ENCODE data around the gene CRKL. TPM values are rescaled to one million over a fixed set of nuclear protein-coding genes. Genes with fewer than 3 reads are reported as not detected.
A peak's percentile ranks its signal among the peaks of the same experiment; 100 is the strongest.

Gene CRKL
- total RNA-seq, 1 experiment from 2014 or later, result 82.5 TPM

- intact Hi-C loops (cut with micrococcal nuclease; ENCODE audit: unreplicated experiment), result loop anchor here (10.0 kb wide), 2 partner anchors 64 to 144 kb away; no protein-coding TSS in a partner anchor
- Histone ChIP-seq H3K27ac (ENCODE audit: low read depth, low read length, poor library complexity, severe bottlenecking) (no peak overlapping the region), H3K4me3 (ENCODE audit: low read depth, low read length, poor library complexity, severe bottlenecking) (no peak overlapping the region), H3K36me3 (ENCODE audit: insufficient read depth, low read length, poor library complexity, severe bottlenecking) (peaks cover 41% of the 10 kb centered on the region), H3K4me1 (ENCODE audit: insufficient read depth, low read length, poor library complexity, severe bottlenecking) (no peaks in the 10 kb centered on the region), H3K27me3 (replicated peaks; ENCODE audit: insufficient read depth, low read depth, low read length, poor library complexity) (no peaks in the 10 kb centered on the region), H3K9me3 (ENCODE audit: low read depth, low read length, poor library complexity, severe bottlenecking) (no peaks in the 10 kb centered on the region)
- TF ChIP-seq CTCF (conservative IDR thresholded peaks at IDR 0.05; ENCODE audit: low read depth, low read length), result no peak
- no peak for TF ChIP-seq EZH2 (IDR thresholded peaks at IDR 0.05; ENCODE audit: borderline replicate concordance, low read depth, low read length, poor library complexity, severe bottlenecking)
- ChIA-PET CTCF (no interaction called here), POLR2A (ENCODE audit: low non-redundant PET) (no interaction called here)
- DNase-seq (ENCODE audit: low spot score), result no peak
- BruUV-seq (replicated peaks), result no TSS peak
Measured at GRCh38 chr22:20948989-20949388, 31.8 kb downstream of the CRKL start.

GRCh38 chr22:20949698-20950183 is 32.5 kb downstream of the CRKL start:
- Histone ChIP-seq H3K27ac (ENCODE audit: low read depth, low read length, poor library complexity, severe bottlenecking) (no peak overlapping the region), H3K27me3 (replicated peaks; ENCODE audit: insufficient read depth, low read depth, low read length, poor library complexity) (no peaks in the 10 kb centered on the region), H3K4me3 (ENCODE audit: low read depth, low read length, poor library complexity, severe bottlenecking) (no peak overlapping the region), H3K36me3 (ENCODE audit: insufficient read depth, low read length, poor library complexity, severe bottlenecking) (peaks cover 41% of the 10 kb centered on the region), H3K4me1 (ENCODE audit: insufficient read depth, low read length, poor library complexity, severe bottlenecking) (no peaks in the 10 kb centered on the region), H3K9me3 (ENCODE audit: low read depth, low read length, poor library complexity, severe bottlenecking) (no peaks in the 10 kb centered on the region)
- CTCF ChIA-PET, result no interaction called here
- TF ChIP-seq CTCF (conservative IDR thresholded peaks at IDR 0.05; ENCODE audit: low read depth, low read length), result no peak
- no peak for TF ChIP-seq EZH2 (IDR thresholded peaks at IDR 0.05; ENCODE audit: borderline replicate concordance, low read depth, low read length, poor library complexity, severe bottlenecking)
- intact Hi-C loops (cut with micrococcal nuclease; ENCODE audit: unreplicated experiment), result loop anchor here (10.0 kb wide), 2 partner anchors 65 to 145 kb away; no protein-coding TSS in a partner anchor
- no peak for DNase-seq (ENCODE audit: low spot score)
- no TSS peak for BruUV-seq (replicated peaks)
- POLR2A ChIA-PET (ENCODE audit: low non-redundant PET), result interaction anchor here (0.7 kb wide), 1 partner anchor 120 kb away, joined by 3 read pairs; no protein-coding TSS in a partner anchor

- Histone ChIP-seq H3K9me3 (ENCODE audit: low read depth, low read length, poor library complexity, severe bottlenecking) (no peaks in the 10 kb centered on the region), H3K27ac (ENCODE audit: low read depth, low read length, poor library complexity, severe bottlenecking) (no peak overlapping the region), H3K36me3 (ENCODE audit: insufficient read depth, low read length, poor library complexity, severe bottlenecking) (peaks cover 41% of the 10 kb centered on the region), H3K4me1 (ENCODE audit: insufficient read depth, low read length, poor library complexity, severe bottlenecking) (no peaks in the 10 kb centered on the region), H3K27me3 (replicated peaks; ENCODE audit: insufficient read depth, low read depth, low read length, poor library complexity) (no peaks in the 10 kb centered on the region), H3K4me3 (ENCODE audit: low read depth, low read length, poor library complexity, severe bottlenecking) (no peak overlapping the region)
- TF ChIP-seq EZH2 (IDR thresholded peaks at IDR 0.05; ENCODE audit: borderline replicate concordance, low read depth, low read length, poor library complexity, severe bottlenecking), result no peak
- TF ChIP-seq CTCF (conservative IDR thresholded peaks at IDR 0.05; ENCODE audit: low read depth, low read length), result no peak
- no peak for DNase-seq (ENCODE audit: low spot score)
- TSS peak; percentile 38 for BruUV-seq (replicated peaks)
- intact Hi-C loops (cut with micrococcal nuclease; ENCODE audit: unreplicated experiment), result no loop called here
- CTCF ChIA-PET, result no interaction called here
- POLR2A ChIA-PET (ENCODE audit: low non-redundant PET), result no interaction called here
Measured at GRCh38 chr22:20951151-20951931, 34.1 kb downstream of the CRKL start.

Data from A673 (cell line).